ENCODE measurements around the gene FBXO5.
A peak's percentile ranks its signal among the peaks of the same experiment; 100 is the strongest.
"Not testable (repeated sequence)": the region's sequence is repeated elsewhere in the genome, so short reads cannot be mapped to it uniquely, and the experiment has no call there.

FBXO5 gene, protein sequence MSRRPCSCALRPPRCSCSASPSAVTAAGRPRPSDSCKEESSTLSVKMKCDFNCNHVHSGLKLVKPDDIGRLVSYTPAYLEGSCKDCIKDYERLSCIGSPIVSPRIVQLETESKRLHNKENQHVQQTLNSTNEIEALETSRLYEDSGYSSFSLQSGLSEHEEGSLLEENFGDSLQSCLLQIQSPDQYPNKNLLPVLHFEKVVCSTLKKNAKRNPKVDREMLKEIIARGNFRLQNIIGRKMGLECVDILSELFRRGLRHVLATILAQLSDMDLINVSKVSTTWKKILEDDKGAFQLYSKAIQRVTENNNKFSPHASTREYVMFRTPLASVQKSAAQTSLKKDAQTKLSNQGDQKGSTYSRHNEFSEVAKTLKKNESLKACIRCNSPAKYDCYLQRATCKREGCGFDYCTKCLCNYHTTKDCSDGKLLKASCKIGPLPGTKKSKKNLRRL

DNA sequence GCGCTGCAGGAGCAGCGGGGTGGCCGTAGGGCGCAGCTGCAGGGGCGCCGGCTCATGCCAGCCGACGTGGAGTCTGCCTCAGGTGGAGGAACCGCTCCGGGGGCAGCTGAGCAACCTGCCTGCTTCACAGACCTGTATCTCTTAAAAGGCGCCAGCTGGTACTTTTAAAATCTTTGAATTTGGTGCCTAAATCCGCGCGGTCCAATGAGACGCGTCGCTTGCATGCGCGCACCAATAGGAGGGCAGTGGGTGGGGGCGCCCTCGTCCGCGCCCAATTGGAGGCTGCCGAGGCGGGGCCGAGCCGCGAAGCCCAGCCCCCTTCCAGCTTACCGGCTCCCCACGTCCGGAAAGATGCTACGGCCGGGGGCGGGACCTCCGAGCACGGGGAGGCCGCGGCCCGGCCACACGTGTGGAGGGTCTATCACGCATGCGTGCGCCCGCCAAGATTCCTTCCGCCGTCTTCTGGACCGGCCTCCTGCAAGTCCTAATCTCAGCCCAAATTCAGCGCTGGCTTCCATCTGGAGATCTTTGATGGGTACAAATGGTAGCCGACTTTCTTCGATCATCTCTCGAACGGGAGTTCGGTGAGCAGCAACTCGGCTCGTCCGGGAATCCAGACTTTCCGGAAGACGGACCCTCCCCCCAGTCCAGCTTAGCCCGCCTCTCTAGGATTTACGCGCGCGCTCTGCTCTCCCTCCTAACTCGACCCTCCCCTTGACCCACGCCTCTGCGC is at the start of gene FBXO5:
Gene FBXO5 (minus strand): TSS at position 138 of the 733 bp plus-strand sequence. CDS start 82 bp downstream, at position 56.
- peak; percentile 97 for DNase-seq (ENCODE audit: low spot score)

GRCh38 chr6:153032255-153032882 is 49.5 kb upstream of the FBXO5 start:
- peak; percentile 44 for DNase-seq (ENCODE audit: low spot score)

DNA sequence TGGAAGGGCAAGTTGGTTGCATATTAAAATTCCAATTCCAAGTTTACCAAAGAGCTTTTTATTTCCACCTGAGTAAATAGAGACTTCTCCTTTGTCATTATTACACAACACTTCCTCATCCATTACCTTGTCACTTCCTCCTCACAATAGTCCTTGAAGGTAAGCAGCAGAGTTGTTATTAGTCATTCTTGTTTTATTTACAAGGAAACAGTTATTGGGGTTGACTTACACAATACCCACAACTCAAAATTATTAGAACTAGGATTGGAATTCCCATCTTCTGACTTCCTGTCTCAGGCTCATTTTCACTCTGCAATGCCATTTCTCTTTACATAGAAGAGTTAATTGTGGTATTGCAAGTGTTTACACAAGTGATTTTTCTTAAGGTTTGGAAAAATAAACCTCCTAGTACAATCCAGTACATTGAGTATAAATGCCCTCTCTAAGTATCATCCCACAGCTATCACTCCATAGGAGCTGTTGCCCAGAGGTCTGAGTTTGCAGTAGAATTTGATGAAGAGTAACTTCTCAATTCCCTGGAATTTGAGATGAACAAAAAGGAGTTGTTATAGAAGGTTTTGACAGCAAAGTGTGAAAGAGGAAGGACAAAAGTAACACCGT is 48.6 kb upstream of the FBXO5 start:
- DNase-seq (ENCODE audit: low spot score): no peak

DNA sequence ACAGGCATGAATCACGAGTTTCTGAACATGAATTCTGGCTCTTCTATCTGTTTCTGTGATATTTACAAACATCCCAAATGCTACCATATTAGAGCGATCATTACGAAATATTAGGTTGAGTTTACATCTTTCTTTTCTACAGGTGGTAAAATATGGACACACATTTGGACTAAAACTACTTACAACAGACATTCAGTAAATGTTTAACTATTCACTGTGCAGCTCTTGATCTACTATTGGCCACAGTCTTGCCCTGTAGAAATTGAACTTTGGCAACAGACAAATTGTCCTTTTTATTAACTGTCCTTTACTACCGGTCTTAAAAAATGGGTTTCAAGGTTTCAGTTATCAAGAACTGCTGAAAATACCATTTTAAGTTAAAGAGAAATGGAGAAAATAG is 46.1 kb upstream of the FBXO5 start:
- DNase-seq (ENCODE audit: low spot score): no peak

GRCh38 chr6:153028286-153028685 is 45.4 kb upstream of the FBXO5 start:
- no peak for DNase-seq (ENCODE audit: low spot score)

DNA sequence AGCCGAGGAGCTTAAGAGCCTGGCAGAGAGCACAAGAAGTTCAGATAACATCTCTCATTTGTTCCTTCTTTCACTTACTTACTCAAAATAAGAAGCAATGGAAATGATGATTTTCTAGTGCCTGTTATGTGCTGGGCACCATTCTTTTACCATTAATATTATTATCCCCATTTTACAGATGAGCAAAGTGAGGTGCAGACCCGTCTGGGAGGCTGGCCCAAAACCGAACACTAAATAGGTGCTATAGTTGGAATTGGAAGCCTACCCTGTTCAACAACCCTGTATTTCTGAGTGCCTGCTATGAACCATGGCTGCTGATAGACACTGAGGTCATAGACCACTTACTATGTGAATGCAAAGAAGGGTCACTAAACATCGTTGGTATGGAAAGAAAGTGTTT is 44.6 kb upstream of the FBXO5 start:
- DNase-seq (ENCODE audit: low spot score): no peak

DNA sequence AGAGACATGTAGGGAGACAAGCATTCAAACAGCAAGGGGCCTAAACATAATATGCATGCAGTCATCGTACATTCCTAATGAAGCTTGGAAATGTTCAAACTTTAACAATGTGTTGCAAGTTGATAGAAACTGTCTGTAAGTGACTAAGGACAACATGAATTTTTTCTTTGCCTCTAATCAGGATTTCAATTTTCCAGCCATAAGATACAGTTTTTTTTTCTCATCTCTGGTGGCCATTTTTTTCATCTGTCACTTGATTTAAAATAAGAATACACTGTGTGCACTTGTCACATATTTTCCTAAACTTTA is 41.8 kb upstream of the FBXO5 start:
- DNase-seq (ENCODE audit: low spot score): no peak

DNA sequence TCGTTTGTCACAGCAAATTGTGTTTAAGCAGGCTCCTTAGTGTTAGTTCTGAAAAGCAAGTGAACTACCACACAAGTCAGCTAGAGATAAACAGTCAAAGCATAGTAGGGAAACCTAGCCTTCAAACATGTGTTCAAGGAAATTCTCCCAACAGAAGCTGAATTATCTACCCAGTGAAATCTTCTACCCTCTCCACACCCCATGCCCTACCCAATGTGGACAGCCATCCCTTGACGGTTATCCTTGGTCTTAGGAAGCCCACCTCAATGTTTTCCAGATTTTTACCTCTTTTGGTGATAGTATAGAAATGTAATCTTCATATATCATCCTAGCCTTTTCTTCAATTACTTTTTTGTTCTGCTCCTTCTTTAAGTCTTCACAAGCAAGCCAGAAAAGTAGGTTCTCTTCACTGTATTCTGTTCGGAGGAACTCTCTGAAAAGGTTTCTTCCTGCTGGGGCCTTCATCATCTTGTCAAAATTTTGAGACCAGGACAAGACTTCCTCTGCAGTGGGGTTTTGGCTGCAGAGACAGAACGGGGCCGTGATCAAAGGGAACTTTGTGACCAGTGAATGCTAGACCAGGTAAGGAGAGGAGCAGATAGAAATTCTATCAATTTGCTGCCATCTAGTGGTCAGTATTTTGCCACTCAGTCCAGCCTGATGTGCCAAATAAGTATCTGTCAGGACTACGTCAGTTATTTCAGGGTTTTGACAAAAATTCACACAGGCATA is 41.3 kb upstream of the FBXO5 start:
- peak; percentile 67 for DNase-seq (ENCODE audit: low spot score)

DNA sequence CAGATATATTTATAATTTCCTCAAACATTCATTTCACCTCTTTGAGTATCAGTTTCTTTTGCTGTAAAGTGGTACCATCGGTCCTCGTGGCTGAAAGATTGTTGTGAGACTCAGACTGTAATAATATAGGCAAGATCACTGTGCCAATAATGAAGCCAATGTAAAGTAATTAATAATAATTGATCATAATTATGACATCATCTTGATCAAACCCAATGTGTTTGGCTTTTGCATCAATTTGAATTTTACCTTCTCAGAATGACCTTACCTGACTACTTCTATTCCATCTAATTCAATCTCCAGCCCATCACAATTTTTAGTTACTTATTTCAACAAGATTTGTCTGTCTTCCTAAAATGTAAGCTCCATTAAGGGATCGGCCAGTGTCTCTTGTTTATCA is 35.5 kb upstream of the FBXO5 start:
- no peak for DNase-seq (ENCODE audit: low spot score)

DNA sequence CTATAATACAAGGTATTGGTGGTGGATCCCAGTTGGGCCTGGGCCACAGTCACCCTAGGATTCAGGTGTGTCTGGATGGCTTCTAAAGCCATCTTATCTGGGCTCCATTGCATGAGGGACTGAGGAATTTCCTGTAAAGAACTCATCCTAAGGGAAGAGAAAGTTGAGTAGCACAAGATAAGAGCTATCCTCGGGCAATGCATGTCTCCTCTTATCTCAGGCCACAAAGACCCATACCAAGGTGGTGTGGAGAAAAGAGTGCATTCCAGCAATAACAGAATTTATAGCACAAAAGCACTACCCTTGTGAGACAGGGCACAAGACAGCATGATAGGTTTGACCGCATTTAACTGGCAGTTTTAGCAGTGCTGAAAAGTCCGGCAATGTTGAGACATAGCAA is 34.0 kb upstream of the FBXO5 start:
- no peak for DNase-seq (ENCODE audit: low spot score)

GRCh38 chr6:153015094-153015640 is 32.3 kb upstream of the FBXO5 start:
- no peak for DNase-seq (ENCODE audit: low spot score)

- no peak for DNase-seq (ENCODE audit: low spot score)
Measured at GRCh38 chr6:153013438-153013837, 30.6 kb upstream of the FBXO5 start.

GRCh38 chr6:153012856-153013255 is 30.0 kb upstream of the FBXO5 start:
- DNase-seq (ENCODE audit: low spot score): no peak

DNA sequence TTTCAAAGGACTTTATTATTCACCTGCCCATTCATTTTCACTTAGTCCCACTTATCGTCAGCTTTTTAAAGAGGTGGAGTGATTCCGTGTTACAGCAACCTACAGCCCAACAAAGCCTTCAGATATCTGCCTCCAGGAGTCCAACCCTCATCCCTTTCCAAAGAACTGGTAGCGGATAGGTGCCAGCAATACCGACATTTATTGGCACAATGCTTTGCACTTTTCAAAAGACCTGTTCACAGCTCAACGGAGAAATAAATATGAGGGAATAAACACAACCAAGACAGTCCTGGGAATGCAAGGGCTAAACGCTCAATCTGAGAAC is 20.5 kb upstream of the FBXO5 start:
- peak; percentile 21 for DNase-seq (ENCODE audit: low spot score)

DNA sequence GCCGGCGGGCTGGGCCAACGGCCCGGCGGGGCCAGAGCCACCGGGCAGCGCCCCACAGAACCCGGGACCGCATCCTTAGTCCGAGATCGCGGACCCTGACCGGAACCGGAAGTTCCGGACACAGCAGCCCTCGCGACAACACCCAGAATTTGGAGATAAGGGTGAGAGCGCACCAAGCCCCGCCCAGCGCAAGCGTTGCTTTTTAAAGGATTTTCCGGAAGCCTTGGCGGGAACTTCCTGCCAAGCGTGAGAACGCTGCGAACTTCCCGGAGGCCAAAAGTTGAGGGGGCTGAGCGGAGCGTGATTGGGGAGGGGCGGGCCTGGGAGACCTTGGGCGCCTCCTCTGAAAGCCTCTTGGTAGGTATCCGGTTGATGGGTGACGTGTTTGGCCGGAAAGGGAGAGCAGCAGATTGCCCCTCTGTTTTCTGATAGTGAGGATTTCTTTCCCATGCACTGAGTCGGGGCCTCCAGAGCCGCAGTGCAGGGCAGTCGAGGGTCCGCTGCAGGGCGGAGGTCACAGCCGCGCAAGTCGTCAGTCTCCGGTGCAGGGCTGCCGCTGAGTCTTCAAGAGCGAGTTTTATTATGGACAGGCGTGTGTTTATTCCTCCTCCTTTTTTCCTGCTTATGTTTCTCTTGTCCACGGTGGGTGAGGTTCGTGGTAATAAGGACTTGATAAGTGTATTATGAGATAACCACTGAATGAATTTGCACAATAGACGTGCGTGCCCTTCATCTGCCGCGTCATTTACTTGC is 19.9 kb upstream of the FBXO5 start, which contains the start of gene MTRF1L:
Gene MTRF1L (minus strand): TSS at position 97 of the 753 bp plus-strand sequence. CDS start 24 bp downstream, at position 73.
- peak; percentile 96 for DNase-seq (ENCODE audit: low spot score)

- peak; percentile 32 for DNase-seq (ENCODE audit: low spot score)
Measured at GRCh38 chr6:153001767-153002612, 19.1 kb upstream of the FBXO5 start.

- DNase-seq (ENCODE audit: low spot score): not testable (repeated sequence)
Measured at GRCh38 chr6:153000790-153001189, 17.9 kb upstream of the FBXO5 start.

- no peak for DNase-seq (ENCODE audit: low spot score)
Measured at GRCh38 chr6:153000243-153000642, 17.4 kb upstream of the FBXO5 start.

DNA sequence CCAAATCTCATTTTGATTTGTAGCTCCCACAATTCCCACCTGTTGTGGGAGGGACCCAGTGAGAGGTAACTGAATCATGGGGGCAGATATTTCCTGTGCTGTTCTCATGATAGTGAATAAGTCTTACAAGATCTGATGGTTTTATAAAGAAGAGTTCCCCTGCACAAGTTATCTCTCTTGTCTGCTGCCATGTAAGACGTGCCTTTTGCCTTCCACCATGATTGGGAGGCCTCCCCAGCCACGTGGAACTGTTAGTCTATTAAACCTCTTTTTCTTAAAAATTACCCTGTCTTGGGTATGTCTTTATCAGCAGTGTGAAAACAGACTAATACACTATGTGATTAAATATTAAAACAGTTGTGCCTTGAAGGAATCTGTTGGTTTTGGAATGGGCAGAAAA is 16.7 kb upstream of the FBXO5 start:
- not testable (repeated sequence) for DNase-seq (ENCODE audit: low spot score)

GRCh38 chr6:152993847-152994246 is 11.0 kb upstream of the FBXO5 start:
- no peak for DNase-seq (ENCODE audit: low spot score)

Data from pons (tissue), 1 donor.